G401.6 (cell line): ENCODE results near the gene PTAFR.
"Not testable (repeated sequence)": the region's sequence is repeated elsewhere in the genome, so short reads cannot be mapped to it uniquely, and the experiment has no call there.

Experiments
- FAIRE-seq: peaks from 2 replicates; lab custom pipeline; 2012; peaks lifted over from hg19 to GRCh38; lab: Jason Lieb, UNC

PTAFR gene

DNA sequence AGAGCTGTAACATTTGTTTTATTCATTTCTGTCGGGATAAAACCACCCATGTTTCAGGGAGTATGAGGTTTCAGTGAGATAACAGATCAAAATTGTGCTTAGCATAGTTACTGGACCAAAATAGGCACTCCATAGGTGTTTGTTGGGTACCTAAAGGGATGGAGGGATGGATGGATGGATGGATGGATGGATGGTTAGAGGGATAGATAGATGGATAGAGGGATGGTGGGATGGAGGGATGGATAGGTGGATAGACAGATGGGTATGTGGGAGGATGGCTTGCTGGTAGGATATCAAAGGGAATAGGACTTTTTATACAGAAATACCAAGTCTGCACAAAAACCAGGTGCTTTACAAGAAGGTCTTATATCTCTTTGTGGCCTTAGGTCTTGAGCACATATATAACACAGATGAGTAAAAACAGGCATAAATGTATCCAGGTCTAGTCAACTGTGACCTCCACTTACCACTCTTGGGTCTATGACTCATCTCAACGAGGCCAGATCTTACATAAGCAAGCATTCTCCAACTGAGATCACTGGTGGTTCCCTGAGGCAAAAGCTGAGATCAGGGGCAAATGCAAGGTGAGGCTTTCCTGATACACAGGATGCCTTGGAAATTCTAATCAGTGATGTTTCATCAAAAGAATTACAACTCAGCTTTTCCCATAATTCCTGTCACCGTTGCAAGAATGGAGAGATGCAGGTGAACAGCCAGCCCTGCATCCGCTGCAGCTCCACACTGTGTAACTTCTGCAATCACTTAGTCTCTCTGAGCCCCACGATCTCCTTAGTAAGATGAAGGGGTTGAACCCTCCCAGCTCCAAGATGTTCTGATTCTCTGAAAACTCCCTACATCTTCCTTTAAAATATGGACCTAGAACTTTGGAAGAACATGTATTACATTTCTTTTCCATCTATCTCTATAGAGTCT lies 32.0 kb downstream of the PTAFR start:
- FAIRE-seq, result no peak

DNA sequence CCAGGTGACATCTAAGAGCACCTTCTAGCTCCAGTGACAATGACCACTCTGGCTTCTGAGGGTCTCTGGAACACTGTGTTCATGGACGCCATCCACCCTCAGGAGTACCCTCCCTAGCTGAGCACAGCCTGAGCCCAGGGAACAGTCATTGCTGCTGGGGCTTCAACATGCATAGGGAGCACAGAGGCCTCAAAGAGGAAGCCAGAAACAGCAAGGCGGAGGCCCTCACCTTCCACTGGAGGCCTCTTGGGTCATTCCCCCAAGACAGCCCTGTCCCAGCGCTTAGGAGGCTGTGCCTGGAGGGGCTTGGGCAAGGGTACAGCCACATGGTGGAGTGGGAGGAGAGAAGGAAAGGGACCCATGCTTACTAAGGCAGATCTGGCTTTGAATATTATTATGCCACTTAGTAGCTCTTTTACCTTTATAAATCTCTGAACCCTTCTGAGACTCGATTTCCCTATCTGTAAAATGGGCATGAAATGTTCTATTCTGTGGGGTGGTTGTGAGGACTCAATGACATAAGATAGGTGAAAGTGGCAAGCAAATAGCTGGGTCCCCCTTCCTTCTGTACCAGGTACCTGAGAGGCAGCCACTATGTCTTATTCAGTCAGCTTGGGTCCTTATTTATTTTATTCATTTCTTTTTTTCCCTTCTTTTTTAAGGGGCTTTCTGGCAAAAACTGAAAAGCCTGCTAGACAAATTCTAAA lies 32.8 kb downstream of the PTAFR start:
- FAIRE-seq, result no peak

DNA sequence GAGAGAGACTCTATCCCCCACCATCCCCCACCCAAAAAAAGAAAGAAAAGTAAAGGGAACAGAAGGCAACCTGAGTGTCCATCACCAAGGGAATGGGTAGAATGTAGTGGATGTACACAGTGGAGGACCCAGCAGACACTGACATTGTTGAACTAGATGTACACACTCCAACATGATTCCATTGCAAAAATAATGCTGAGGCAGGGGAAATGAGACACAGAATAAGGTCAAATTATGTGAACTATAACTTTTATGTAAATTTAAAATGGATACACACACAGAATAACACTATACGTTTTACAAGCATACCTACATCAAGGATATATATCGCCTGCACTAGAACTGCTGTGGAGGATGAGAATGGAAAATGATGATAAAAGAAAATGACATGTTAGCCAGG lies 34.8 kb downstream of the PTAFR start:
- no peak for FAIRE-seq

DNA sequence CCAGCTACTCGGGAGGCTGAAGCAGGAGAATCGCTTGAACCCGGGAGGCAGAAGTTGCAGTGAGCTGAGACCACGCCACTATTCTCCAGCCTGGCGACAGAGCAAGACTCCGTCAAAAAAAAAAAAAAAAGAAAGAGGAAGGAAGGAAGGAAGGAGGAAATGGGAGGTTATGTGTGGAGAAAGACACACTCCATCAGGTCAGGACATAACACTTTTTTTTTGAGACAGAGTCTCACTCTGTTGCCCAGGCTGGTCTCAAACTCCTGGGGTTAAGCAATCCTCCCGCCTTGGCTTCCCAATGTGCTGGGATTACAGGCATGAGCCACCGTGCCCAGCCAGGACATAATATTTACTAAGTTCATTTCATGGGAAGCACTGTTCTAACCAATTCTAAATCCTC lies 36.6 kb downstream of the PTAFR start:
- FAIRE-seq, result not testable (repeated sequence)

DNA sequence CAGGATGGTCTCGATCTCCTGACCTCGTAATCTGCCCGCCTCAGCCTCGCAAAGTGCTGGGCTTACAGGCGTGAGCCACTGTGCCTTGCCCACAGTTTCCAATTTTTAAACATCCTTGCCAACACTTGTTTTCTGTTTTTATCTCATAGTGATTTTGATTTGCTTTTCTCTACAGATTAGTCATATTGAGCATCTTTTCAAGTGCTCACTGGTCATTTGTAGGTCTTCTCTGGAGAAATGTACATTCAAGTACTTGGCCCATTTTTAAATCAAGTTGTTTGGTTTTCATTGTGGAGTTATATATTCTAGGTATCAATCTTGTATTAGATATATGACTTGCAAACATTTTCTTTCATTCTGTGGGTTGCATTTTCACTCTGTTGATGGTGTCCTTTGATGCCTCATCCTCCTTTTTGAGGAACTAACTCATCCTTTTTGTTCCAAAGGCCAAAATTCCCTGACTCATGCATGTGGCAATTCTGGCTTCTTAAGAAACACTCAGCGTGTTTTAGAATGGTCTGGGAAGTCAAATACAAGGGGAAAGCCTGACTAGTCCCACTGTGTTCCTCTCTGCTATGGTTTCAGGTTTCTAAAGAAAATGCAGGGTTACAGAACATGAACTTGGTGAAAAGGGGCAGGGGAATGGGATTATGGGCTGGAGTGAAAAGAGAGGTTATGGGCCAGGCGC lies 37.3 kb downstream of the PTAFR start:
- no peak for FAIRE-seq

DNA sequence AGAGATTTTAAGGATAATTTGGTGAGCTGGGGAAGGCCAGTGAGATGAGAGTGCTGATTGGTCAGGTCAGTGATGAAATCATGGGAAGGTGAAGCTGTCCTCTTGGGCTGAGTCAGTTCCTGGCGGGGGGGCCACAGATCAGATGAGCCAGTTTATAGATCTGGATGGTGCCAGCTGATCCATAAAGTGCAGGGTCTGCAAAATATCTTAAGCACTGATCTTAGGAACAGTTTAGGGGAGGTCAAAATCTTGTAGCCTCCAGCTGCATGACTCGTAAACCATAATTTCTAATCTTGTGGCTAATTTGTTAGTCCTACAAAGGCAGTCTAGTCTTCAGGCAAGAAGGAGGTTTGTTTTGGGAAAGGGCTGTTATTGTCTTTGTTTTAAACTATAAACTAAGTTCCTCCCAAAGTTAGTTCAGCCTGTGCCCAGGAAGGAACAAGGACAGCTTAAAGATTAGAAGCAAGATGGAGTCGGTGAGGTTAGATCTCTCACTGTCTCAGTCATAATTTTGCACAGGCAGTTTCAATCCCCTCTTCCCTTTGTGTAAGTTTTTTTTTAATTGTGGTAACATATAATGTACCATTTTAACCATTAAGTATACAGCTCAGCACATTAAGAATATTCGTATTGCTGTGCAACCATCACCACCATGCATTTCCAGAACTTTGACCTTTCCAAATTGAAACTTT lies 39.4 kb downstream of the PTAFR start:
- no peak for FAIRE-seq

DNA sequence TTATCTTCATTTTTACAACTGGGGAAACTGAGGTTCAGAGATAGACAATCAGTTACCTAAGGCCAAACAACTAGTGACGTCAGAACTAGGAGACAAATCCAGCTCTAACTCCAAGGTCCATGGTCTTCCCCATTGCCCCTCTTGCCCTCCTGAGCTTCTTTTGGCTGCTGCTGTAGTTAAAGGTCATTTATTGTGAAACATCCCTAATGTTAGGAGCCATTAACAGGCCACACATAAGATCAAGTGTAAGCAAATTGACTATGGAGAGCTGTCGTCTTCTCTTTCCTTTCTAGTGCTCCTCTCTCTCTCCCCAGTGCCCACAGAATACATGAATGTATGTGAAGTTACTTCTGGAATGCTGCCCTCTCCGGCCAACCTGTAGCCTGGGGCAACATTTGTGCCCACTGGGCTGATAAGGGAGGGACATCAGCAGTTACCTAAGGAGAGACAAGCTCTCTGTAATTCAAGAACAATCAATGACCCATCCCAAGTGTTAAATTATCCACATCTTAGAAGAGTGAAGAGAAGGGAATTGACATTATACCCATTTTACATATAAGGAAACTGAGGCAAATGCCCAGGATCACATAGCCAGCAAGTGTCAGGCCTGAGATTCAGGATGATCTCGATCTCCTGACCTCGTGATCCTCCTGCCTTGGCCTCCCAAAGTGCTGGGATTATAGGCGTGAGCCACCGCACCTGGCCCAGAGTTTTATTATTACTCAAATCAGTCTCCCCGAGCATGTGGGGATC lies 40.1 kb downstream of the PTAFR start:
- no peak for FAIRE-seq

DNA sequence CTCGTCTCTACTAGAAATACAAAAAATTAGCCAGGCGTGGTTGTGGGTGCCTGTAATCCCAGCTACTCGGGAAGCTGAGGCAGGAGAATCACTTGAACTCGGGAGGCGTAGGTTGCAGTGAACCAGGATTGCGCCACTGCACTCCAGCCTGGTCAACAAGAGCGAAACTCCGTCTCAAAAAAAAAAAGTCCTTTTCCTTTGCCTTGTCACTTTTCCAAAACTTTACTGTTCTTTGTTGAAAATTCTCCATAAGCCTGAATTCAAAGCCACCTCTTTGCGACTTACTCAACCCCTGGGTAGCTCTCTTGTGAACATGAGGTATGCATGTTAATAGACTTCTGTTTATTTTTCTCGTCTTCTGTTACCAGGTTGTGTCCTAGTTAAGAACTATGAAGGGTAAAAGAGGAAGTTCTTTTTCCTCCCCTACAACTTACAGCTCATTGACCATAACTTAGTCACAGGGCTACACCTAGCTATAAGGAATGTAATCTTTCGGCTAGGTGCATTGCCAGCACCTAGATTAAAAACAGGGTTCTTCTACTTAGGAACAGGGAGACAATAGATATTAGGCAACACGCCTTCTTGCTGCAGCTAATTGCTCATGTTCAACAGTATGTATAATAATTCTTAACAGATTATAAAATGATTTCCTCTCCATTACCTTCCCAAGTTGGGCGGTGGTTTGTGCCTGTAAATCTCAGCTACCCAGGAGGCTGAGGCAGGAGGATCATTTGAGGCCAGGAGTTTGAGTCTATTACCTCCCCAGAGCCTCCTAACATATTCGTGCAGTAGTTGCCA lies 40.9 kb downstream of the PTAFR start:
- FAIRE-seq, result no peak

DNA sequence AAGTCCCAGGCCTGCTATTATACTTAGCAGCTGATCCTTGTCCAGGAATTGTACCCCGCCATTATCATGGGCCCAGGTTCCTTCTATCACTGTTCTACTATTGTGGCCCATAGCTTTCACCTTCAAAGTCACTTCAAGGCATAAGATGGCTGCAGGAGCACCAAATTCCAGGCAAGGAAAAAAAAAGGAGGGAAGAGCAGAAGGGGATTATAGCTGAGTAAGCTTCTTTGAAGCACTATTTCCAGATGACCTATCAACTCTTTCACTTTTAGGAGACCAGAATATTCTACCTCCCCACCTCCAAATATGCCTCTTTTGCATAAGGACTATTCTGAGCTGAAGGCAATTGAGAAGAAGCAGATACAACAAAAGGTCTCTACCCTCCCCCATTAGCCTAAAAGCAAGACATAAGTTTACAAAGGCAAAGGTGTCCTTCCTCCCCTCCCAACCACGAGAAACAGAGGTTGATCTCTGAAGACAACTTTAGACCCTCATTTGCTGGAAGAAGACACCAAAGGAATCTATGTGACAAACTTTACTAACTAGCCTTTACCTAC lies 41.8 kb downstream of the PTAFR start:
- no peak for FAIRE-seq

DNA sequence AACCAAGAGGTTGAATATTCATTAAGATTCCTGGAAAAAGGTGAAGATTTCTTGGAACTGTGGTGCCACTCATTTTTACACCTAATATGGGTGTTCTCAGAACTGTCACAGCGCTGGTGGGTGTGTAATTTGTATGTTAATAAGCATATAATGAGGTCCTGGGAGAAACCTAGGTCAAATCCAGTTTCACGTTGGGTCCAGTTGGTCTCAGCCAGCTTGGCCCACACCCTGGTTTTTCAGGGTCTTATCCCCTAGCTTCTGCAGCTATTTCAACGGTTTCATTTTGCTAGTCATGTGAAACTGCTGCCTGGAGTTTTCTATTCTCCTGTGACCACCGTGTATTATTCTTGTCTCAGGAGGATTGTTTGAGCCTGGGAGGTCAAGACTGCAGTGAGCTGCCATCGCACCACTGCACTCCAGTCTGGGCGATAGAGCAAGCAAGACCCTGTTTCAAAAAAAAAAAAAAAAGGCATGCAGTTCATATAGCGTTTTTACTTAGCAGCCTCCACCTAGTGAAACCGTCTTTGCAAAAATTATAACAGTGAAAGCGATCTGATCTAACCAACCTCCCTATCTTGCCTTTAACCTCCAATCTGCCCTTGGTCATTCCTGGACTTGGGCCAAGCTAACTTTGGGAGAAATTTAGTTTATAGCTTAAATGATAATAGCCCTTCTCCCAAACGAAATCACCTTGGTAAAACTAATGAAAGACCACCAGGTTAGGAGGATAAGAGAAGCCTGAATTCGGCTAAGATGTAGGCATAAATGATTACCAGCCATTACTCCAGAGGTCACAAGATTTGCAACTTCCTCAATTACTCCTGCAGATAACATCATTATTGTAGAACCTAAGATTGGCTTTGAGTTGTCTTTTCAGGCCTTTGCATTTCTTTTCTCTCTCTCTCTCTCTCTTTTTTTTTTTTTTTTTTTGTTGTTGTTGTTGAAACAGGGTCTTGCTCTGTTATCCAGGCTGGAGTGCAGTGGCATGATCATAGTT lies 44.0 kb downstream of the PTAFR start:
- no peak for FAIRE-seq

DNA sequence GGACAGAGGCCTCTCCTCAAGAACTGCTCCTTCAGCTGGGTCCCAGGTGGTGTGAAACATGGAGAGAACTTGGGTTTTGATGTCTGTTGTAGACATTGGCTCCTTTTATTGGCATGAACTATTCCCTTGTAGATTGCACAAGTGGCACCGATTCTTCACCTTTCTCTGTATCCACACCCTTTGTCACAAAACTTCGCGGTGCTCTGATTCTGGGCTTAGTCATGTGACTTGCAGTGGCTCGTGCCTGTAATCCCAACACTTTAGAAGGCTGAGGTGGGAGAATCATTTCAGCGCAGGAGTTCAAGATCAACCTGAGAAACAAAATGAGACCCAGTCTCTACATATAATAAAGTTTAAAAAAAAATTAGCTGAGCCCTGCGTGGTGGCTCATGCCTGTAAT lies 45.6 kb downstream of the PTAFR start:
- FAIRE-seq, result no peak

DNA sequence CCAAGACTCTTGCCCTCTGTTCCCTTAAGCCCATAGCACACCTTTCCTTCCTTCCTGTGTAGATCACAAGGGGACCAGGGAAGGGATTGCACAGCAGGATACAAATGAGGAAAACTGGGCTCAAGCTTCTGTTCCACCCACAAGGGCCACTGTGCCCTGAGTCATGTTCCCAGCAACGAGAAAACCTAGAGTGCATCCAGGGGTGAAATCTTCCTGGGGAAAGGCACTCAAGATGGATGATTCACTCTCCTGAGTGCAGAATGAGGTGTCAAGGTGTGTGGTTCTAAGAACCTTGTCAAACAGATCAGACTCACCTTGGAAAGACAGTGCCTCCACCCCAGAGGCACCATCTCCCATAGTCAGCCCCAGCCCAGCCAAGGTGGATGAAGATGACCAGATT lies 47.3 kb downstream of the PTAFR start:
- no peak for FAIRE-seq

DNA sequence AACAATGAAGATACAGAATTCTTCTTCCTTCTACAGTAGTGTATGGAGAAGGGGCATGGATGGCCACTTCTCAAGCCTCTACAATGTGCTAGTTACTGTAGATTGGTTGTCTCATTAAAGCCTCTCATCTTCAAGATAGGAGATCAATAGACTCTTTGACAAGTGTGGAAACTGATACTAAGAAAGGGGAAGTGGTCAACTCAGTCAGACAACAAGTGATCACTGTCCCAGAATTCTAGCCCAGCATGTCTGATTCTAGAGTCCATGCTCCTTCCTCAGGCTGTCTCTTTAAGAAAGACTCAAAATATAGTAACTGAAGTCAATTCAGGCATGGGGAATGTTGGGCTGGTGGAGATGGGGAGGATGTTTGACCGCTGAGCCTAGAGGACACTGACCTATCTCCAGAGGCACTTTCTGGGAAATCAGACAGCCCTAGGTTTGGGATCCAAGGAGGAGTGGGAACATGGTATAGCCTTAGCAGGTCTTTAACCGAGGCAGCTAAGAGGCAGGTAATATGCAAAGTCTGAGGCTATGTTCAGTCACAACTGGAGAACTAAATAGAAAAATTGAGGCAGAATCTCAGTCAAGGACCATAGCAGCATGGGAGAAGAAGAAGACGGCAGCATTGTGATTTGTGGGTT lies 48.8 kb downstream of the PTAFR start:
- FAIRE-seq, result no peak

DNA sequence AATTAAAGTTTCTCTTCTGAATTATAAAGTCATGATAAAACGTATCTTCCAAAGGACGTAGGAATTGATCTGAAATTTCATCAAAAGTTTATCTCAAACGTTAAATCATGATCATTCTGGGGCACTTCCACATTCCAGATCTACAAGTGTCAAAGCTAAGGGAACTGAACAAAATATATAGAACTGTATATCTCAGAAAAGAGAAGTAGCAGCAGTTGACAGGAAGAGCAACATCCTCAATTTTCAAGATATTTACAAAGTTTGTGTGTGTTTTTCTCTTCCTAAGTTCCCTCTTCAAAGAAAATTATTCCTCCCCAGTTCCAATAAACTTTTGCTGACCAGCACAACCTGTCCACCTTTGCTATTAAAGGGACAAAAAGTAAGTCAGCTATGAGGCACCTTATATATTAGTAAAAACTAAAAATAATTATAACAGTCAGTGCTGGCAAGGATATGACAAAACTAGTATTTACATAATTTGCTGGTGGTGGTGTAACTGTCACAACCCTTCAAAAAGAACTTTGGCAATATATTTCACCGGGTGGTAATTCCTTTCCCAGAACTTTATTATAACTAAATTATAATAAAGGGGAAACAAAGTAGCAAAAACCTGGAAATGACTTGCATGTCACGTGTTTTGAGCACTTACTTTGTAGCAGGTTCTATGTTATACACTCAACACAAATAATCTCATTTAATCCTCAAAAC lies 49.6 kb downstream of the PTAFR start:
- FAIRE-seq, result no peak

DNA sequence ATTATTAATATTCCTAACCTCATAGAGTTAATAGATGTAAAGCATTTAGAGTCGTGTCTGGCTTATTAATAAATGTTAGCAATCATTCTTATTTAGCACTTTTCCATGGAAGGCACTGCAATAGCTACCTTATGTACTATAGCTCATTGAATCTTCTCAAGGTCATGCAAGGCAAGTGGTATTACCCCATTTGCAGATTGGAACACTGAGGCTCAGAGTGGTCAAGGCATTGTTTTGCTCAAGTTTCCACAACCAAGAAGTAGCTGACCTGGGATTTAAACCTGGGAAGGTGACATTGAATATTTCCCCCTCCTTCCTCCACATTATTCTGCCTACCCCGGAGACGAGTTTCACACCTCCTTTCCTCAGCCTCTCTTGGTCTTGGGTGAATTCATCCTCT lies 50.3 kb downstream of the PTAFR start:
- no peak for FAIRE-seq

DNA sequence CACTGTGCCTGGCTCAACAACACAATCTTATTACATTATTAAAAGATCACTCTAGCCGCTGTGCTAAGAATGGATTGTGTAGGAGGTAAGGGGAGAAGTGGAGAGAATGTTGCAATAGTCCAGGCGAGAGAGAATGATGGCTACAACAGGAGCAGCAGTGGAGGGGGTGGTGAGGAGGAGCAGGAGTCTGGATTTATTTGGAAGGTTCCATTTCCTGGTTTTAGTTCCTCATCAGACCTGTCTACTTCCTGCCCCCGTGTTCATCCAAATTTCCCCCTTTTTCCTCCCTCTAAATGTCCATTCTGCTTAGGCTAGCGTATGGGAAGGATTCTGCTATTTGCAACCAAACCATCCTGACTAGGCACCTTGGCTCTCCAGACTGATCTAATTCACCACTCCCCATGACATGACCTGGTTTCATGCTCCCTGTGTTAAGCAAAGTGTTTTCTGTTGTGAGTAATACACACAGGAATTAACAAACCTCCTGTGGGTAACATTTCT lies 53.0 kb downstream of the PTAFR start:
- no peak for FAIRE-seq

DNA sequence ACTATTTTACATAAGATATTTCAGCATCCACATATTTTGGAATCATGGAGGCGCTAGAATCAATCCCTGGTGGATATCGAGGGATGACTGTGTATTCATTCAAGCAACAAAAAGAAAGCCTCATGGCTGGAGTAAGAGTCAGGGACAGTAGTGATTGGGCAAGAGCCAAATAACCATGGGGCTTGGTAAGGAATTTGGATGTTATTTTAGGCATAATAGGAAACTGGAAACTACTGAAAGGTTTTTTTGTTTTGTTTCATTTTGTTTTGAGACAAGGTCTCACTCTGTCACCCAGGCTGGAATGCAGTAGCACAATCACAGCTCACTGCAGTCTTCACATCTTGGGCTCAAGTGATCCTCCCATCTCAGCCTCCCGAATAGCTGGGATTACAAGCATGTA lies 54.3 kb downstream of the PTAFR start:
- no peak for FAIRE-seq

DNA sequence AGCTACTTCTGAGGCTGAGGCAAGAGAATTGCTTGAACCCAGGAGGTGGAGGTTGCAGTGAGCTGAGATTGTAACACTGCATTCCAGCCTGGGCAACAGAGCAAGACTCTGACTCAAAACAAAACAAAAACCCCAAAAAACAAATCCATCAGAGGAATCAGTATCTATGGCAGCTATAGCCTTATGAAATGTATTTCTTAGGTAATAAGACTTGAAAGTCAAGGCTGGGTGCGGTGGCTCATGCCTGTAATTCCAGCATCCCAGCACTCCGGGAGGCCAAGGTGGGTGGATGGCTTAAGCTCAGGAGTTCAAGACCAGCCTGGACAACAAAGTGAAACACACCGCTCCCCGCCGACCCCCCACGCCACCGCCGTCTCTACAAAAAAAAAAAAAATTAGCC lies 56.9 kb downstream of the PTAFR start:
- FAIRE-seq, result no peak
